Measurements from ENCODE around the gene DKK3.

Gene DKK3

GRCh38 chr11:11913395-11913794 is 95.0 kb downstream of the DKK3 start:
- ATAC-seq, result no peak
- TF ChIP-seq BACH2 (CRISPR knock-in tag; IDR thresholded peaks at IDR 0.05; ENCODE audit: borderline replicate concordance), result no peak
- no peak for TF ChIP-seq TOX (CRISPR knock-in tag; IDR thresholded peaks at IDR 0.05; ENCODE audit: borderline replicate concordance)
- no peak for TF ChIP-seq ZNF565 (CRISPR knock-in tag; conservative IDR thresholded peaks at IDR 0.05; ENCODE audit: low read depth)
- no peak for TF ChIP-seq ZFP3 (CRISPR knock-in tag; IDR thresholded peaks at IDR 0.05)

All from SK-N-SH treated with all-trans-retinoic acid at 6 μM for 48 hours (cell line).